Psoas muscle (tissue), 8 donors: Measurements from ENCODE around the gene PES1. TPM values are rescaled to one million over a fixed set of nuclear protein-coding genes. Genes with fewer than 3 reads are reported as not detected.
A peak's percentile ranks its signal among the peaks of the same experiment; 100 is the strongest.

ENCODE experiments used
- ATAC-seq, 4 donors: fragments of 200-7000 bp; cut with Tn5 transposase; one replicate each; pipeline ENCODE4 v1.9.1; 2020; ENCODE audit warnings: moderate library complexity in 3 of 4, mild to moderate bottlenecking in 2 of 4
- DNase-seq, 2 donors: peaks; one replicate each; pipeline ENCODE4 v3.0.0-alpha.2; 2020
- H3K27ac ChIP-seq: fragments of 200-600 bp; one replicate; pipeline ENCODE4 v1.8.0; 2022
- H3K27me3 ChIP-seq, 3 donors: fragments of 200-600 bp in 1 of 3; one replicate each; pipeline versions ENCODE4 v1.6.1 to v1.8.0; 2013 to 2022; ENCODE audit warnings: low read length in 2 of 3, mild to moderate bottlenecking in 2 of 3, moderate library complexity in 1 of 3; ENCODE audit not compliant: insufficient read depth in 3 of 3
- H3K36me3 ChIP-seq, 2 donors: fragments of 200-600 bp in 1 of 2; one replicate each; pipeline versions ENCODE4 v1.6.1 to v1.8.0; 2013 to 2022; ENCODE audit warnings: low read depth in 1 of 2, mild to moderate bottlenecking in 1 of 2, moderate library complexity in 1 of 2; ENCODE audit not compliant: insufficient read depth in 1 of 2
- H3K4me1 ChIP-seq: fragments of 200-600 bp; one replicate; pipeline ENCODE4 v1.8.0; 2022
- H3K4me3 ChIP-seq: fragments of 200-600 bp; one replicate; pipeline ENCODE4 v1.8.0; 2022; ENCODE audit warnings: mild to moderate bottlenecking
- H3K9me3 ChIP-seq: fragments of 200-600 bp; one replicate; pipeline ENCODE4 v1.8.0; 2022
- WGBS, 3 donors: extraction: QIAGEN DNeasy Blood & Tissue Kit; methylation state at CpG; one replicate each; pipeline versions ENCODE4 v1.1.6 to v1.1.7; 2013; 5-methylcytosine and 5-hydroxymethylcytosine counted together
- intact Hi-C, 2 donors: fragments of 100-400 bp; cut with DNase I; formaldehyde crosslinking; loops; one replicate each; pipeline versions ENCODE4 v1.11.0 to v1.14.2; 2022
- polyA plus RNA-seq, 3 donors: library from polyadenylated mRNA; stranded (reverse); fragments of 200-250 nt; gene quantifications; one replicate each; pipeline ENCODE4 v1.2.3, GENCODE V29; 2013
- total RNA-seq, 4 donors: library from RNA; stranded (reverse); fragmentation: NEBNext Ultra II Directional in 2 of 4; extraction: Animal tissue kit (Norgen Biotek cat#: 25700) in 2 of 4; gene quantifications; one replicate each; pipeline versions ENCODE4 v1.2.1 to v1.2.4, GENCODE V29; 2021 to 2023
- TF ChIP-seq, protein P1 (sequence below): fragments of 200-600 bp; IDR thresholded peaks from one replicate; pipeline ENCODE4 v1.8.0; 2022; ENCODE audit warnings: antibody characterized with exemption
- donor health status: healthy with polysubstance abuse.
- donor health status: DM: no; HTN: no; CAD: no; lungs with moderate emphysema.
- donor health status: Bipolar disorder and iron deficiency.
- donor health status: healthy.
- donor health status: DM: yes; HTN: yes; CAD: no.
- donor health status: DM: no; HTN: no; CAD: no.
- donor health status: DM: no; HTN: no; CAD: no.
- donor health status: DM: yes; HTN: yes; CAD: no.

The PES1 gene
- total and polyA plus RNA-seq, 7 donors: 32.8 to 100 (median 65.9) TPM

DNA sequence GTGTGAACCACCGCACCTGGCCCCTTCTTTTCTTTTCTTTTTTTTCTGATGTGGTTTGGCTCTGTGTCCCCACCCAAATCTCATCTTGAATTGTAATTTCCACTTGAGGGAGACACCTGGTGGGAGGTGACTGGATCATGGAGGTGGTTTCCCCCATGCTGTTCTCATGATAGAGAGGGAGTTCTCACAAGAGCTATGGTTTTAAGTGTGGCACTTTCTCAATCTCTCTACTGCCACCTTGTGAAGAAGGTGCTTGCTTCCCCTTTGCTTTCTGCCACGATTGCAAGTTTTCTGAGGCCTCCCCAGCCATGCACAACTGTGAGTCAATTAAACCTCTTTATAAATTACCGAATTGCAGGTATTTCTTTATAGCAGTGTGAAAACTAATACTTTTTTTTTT, 10.3 kb upstream of the PES1 start:
- no peaks in the 10 kb centered on the region for H3K27me3 ChIP-seq
- intact Hi-C loops: loop anchor here in 1 of 2 donors (10.0 kb wide), 1 partner anchor 177 kb away; the partner anchor contains the start of gene MTFP1
- WGBS, 3 donors: 51 to 62% (median 60%) methylated on average over 3 of the region's 3 CpGs
- H3K9me3 ChIP-seq: no peaks in the 10 kb centered on the region
- no peaks in the 10 kb centered on the region for H3K36me3 ChIP-seq
- DNase-seq (no peak), ATAC-seq (no peak)
- H3K4me1 ChIP-seq: peaks cover 13% of the 10 kb centered on the region
- TF ChIP-seq, protein P1, sequence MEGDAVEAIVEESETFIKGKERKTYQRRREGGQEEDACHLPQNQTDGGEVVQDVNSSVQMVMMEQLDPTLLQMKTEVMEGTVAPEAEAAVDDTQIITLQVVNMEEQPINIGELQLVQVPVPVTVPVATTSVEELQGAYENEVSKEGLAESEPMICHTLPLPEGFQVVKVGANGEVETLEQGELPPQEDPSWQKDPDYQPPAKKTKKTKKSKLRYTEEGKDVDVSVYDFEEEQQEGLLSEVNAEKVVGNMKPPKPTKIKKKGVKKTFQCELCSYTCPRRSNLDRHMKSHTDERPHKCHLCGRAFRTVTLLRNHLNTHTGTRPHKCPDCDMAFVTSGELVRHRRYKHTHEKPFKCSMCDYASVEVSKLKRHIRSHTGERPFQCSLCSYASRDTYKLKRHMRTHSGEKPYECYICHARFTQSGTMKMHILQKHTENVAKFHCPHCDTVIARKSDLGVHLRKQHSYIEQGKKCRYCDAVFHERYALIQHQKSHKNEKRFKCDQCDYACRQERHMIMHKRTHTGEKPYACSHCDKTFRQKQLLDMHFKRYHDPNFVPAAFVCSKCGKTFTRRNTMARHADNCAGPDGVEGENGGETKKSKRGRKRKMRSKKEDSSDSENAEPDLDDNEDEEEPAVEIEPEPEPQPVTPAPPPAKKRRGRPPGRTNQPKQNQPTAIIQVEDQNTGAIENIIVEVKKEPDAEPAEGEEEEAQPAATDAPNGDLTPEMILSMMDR: no peak
- H3K27ac ChIP-seq: no peak overlapping the region
- no peak overlapping the region for H3K4me3 ChIP-seq

DNA sequence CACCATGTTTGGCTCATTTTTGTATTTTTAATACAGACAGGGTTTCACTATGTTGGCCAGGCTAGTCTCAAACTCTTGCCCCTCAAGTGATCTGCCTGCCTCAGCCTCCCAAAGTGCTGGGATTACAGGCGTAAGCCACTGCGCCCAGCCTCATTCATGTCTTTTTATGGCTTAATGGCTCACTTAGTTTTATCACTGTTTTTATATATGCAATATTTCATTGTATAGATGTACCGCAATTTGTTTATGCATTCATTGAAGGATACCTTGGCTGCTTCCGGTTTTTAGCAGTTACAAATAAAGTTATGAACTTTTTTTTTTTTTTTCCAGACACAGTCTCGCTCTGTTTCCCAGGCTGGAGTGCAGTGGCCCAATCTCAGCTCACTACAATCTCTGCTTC, 9.8 kb upstream of the PES1 start:
- Histone ChIP-seq H3K27ac (no peak overlapping the region), H3K4me1 (peaks cover 10% of the 10 kb centered on the region), H3K27me3 (no peaks in the 10 kb centered on the region), H3K9me3 (no peaks in the 10 kb centered on the region), H3K36me3 (no peaks in the 10 kb centered on the region), H3K4me3 (no peak overlapping the region)
- ATAC-seq (no peak), DNase-seq (no peak)
- TF ChIP-seq, protein P1: no peak
- intact Hi-C loops: loop anchor here in 1 of 2 donors (10.0 kb wide), 1 partner anchor 177 kb away; the partner anchor contains the start of gene MTFP1
- WGBS, 3 donors: 85 to 88% (median 86%) methylated on average over 5 of the region's 5 CpGs

DNA sequence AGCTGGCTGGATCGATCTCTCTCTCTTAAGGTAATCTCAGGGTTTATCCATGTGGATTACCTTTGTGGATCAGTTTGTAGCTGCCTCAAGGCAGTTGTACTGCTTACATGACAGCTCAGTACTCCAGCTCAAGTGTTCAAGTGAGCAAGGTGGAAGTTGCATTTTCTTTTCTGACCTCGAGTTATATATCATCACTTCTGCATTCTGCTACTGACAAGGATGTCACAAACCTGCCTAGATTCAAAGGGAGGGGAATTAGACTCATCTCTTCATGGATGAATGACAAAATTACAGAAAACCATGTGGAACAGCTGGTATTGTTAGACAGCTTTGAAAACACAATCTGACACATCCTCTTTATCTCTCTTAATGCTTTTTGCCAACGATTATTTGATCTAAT, 9.2 kb upstream of the PES1 start:
- ATAC-seq: no peak
- H3K9me3 ChIP-seq: no peaks in the 10 kb centered on the region
- intact Hi-C loops: loop anchor here in 1 of 2 donors (10.0 kb wide), 1 partner anchor 176 kb away; the partner anchor contains the start of gene MTFP1

DNA sequence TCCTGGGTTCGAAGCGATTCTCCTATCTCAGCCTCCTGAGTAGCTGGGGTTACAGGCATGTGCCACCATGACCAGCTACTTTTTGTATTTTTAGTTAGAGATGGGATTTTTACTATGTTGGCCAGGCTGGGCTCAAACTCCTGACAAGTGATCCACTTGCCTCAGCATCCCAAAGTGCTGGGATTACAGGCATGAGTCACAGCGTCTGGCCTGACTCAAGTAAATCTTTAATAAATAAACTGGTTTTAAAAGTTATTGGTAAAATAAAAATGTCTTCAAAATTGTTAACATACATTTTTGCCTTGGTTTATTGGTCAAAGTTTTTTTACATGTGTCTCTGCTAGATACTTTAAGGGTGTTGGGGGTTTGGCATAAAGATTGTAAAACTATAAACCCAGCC, 7.3 kb upstream of the PES1 start:
- H3K4me3 ChIP-seq: no peak overlapping the region
- H3K4me1 ChIP-seq: no peaks in the 10 kb centered on the region
- H3K27me3 ChIP-seq: no peaks in the 10 kb centered on the region
- ATAC-seq: no peak
- intact Hi-C loops: no loop called here
- H3K27ac ChIP-seq: no peak overlapping the region
- 82 to 92% (median 83%) methylated on average over 3 of the region's 3 CpGs for WGBS, 3 donors
- TF ChIP-seq, protein P1: no peak
- no peaks in the 10 kb centered on the region for H3K9me3 ChIP-seq
- no peak for DNase-seq
- H3K36me3 ChIP-seq: no peaks in the 10 kb centered on the region

More for the DNA sequence above, 9.2 kb upstream of the PES1 start:
- Histone ChIP-seq H3K4me1 (peaks cover 6% of the 10 kb centered on the region), H3K27me3 (no peaks in the 10 kb centered on the region), H3K27ac (no peak overlapping the region), H3K36me3 (no peaks in the 10 kb centered on the region), H3K4me3 (no peak overlapping the region)
- DNase-seq: no peak
- TF ChIP-seq, protein P1: no peak
- WGBS, 3 donors: 36 to 52% (median 51%) methylated on average over 3 of the region's 3 CpGs

DNA sequence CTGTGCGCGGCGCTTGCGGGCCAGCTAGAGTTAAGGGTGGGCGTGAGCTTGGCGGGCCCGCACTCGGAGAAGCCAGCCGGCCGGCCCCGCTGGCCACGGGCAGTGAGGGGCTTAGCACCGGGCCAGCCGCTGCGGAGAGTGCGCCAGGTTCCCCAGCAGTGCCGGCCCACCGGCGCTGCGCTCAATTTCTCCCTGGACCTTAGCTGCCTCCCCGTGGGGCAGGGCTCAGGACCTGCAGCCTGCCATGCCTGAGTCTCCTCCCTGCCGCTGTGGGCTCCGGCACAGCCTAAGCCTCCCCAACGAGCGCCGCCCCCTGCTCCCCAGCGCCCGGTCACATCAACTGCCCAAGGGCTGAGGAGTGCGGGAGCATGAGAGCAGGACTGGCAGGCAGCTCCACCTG, 5.2 kb upstream of the PES1 start:
- H3K36me3 ChIP-seq: no peaks in the 10 kb centered on the region
- WGBS, 3 donors: 82 to 88% (median 87%) methylated on average over 24 to 29 of the region's 29 CpGs
- peak in 1 of 2 donors; percentile 39 for DNase-seq
- no peak overlapping the region for H3K4me3 ChIP-seq
- no peak for ATAC-seq
- TF ChIP-seq, protein P1: no peak
- H3K9me3 ChIP-seq: no peaks in the 10 kb centered on the region
- H3K4me1 ChIP-seq: no peaks in the 10 kb centered on the region
- no peak overlapping the region for H3K27ac ChIP-seq
- H3K27me3 ChIP-seq: no peaks in the 10 kb centered on the region
- intact Hi-C loops: no loop called here
